Lower lobe of right lung (tissue), 2 donors: ENCODE data around the gene PMVK. TPM values are rescaled to one million over a fixed set of nuclear protein-coding genes. Genes with fewer than 3 reads are reported as not detected.

ENCODE experiments used
- ATAC-seq, 2 donors: fragments of 200-7000 bp; cut with Tn5 transposase; one replicate each; pipeline ENCODE4 v1.9.1; 2020 to 2022; ENCODE audit warnings: mild to moderate bottlenecking in 2 of 2, moderate library complexity in 2 of 2
- DNase-seq: peaks from one replicate; pipeline ENCODE4 v3.0.0-alpha.2; 2020
- H3K27ac ChIP-seq: fragments of 200-600 bp; one replicate; pipeline ENCODE4 v1.8.0; 2022
- H3K27me3 ChIP-seq: fragments of 200-600 bp; one replicate; pipeline ENCODE4 v1.8.0; 2022; ENCODE audit warnings: low read depth
- H3K36me3 ChIP-seq: fragments of 200-600 bp; one replicate; pipeline ENCODE4 v1.8.0; 2022; ENCODE audit warnings: mild to moderate bottlenecking
- H3K4me1 ChIP-seq: fragments of 200-600 bp; one replicate; pipeline ENCODE4 v1.8.0; 2022
- H3K4me3 ChIP-seq: fragments of 200-600 bp; one replicate; pipeline ENCODE4 v1.8.0; 2022; ENCODE audit warnings: mild to moderate bottlenecking
- H3K9me3 ChIP-seq: fragments of 200-600 bp; one replicate; pipeline ENCODE4 v1.8.0; 2022
- CTCF ChIP-seq: fragments of 200-600 bp; IDR thresholded peaks from one replicate; pipeline ENCODE4 v1.8.0; 2022; ENCODE audit warnings: antibody characterized with exemption, mild to moderate bottlenecking
- intact Hi-C: fragments of 100-400 bp; cut with DNase I; formaldehyde crosslinking; loops from one replicate; pipeline ENCODE4 v1.11.0; 2022
- total RNA-seq: library from RNA; stranded (reverse); fragmentation: NEBNext Ultra II Directional; extraction: Animal tissue kit (Norgen Biotek cat#: 25700); gene quantifications from one replicate; pipeline ENCODE4 v1.2.1, GENCODE V29; 2021
- donor health status: DM: no; HTN: yes; CAD: no; lungs with severe emphysema.

Gene PMVK
- total RNA-seq, 1 donor from 2014 or later = 34.1 TPM

- ATAC-seq (no peak), DNase-seq (no peak)
- no peak for TF ChIP-seq CTCF
- no peaks in the 10 kb centered on the region for H3K9me3 ChIP-seq
- intact Hi-C loops = no loop called here
- no peaks in the 10 kb centered on the region for H3K36me3 ChIP-seq
- peaks cover 42% of the 10 kb centered on the region for H3K4me1 ChIP-seq
- peak overlapping the region; percentile 99 for H3K27ac ChIP-seq
- no peak overlapping the region for H3K4me3 ChIP-seq
- H3K27me3 ChIP-seq = no peaks in the 10 kb centered on the region
These were observed 2.3 kb upstream of the PMVK start for GRCh38 chr1:154938604-154939399.

- Histone ChIP-seq H3K27me3 (no peaks in the 10 kb centered on the region), H3K27ac (peak overlapping the region; percentile 99), H3K9me3 (no peaks in the 10 kb centered on the region), H3K4me3 (peak overlapping the region; percentile 73), H3K36me3 (no peaks in the 10 kb centered on the region), H3K4me1 (peaks cover 34% of the 10 kb centered on the region)
- intact Hi-C loops = no loop called here
- TF ChIP-seq CTCF = no peak
- DNase-seq (no peak), ATAC-seq (no peak)
These were observed 1.5 kb upstream of the PMVK start for GRCh38 chr1:154937988-154938386.

- TF ChIP-seq CTCF = peak; percentile 17
- intact Hi-C loops = no loop called here
These were observed 817 bp upstream of the PMVK start for GRCh38 chr1:154937085-154937987.

GRCh38 chr1:154935749-154936554, 567 bp downstream of the PMVK start:
- H3K27ac ChIP-seq = peak overlapping the region; percentile 99
- peak overlapping the region; percentile 73 for H3K4me3 ChIP-seq
- H3K27me3 ChIP-seq = no peaks in the 10 kb centered on the region
- peaks cover 19% of the 10 kb centered on the region for H3K4me1 ChIP-seq
- H3K36me3 ChIP-seq = peaks cover 13% of the 10 kb centered on the region
- intact Hi-C loops = no loop called here
- no peak for TF ChIP-seq CTCF
- no peaks in the 10 kb centered on the region for H3K9me3 ChIP-seq
- no peak for DNase-seq
- peak in 1 of 2 donors; percentile 2 for ATAC-seq

More at GRCh38 chr1:154937085-154937987, 817 bp upstream of the PMVK start:
- Histone ChIP-seq H3K36me3 (no peaks in the 10 kb centered on the region), H3K27ac (peak overlapping the region; percentile 99), H3K4me1 (peaks cover 27% of the 10 kb centered on the region), H3K4me3 (peak overlapping the region; percentile 73), H3K9me3 (no peaks in the 10 kb centered on the region), H3K27me3 (no peaks in the 10 kb centered on the region)
- DNase-seq (peak; percentile 93), ATAC-seq (peak; percentile 89)

- DNase-seq = no peak
- H3K4me3 ChIP-seq = no peak overlapping the region
- H3K9me3 ChIP-seq = no peaks in the 10 kb centered on the region
- intact Hi-C loops = no loop called here
- H3K27me3 ChIP-seq = no peaks in the 10 kb centered on the region
- peaks cover 21% of the 10 kb centered on the region for H3K36me3 ChIP-seq
- H3K4me1 ChIP-seq = peaks cover 19% of the 10 kb centered on the region
- no peak for ATAC-seq
- H3K27ac ChIP-seq = no peak overlapping the region
- no peak for TF ChIP-seq CTCF
These were observed 2.1 kb downstream of the PMVK start for GRCh38 chr1:154934358-154934948.
